Prostate gland (tissue), 2 donors: ENCODE data around the gene SH2D1B.

Experiments used
- CTCF ChIP-seq, 4 experiments: fragments of 200-600 bp in 2 of 4; fragments of 450-650 bp in 2 of 4; sonication (generic) in 2 of 4; IDR thresholded peaks; 1 replicate in 3 of 4; 2 replicates in 1 of 4; pipeline ENCODE4 v1.5.1; 2016 to 2019; ENCODE audit warnings: antibody characterized with exemption in 4 of 4, mild to moderate bottlenecking in 2 of 4, moderate library complexity in 2 of 4
- POLR2A ChIP-seq: fragments of 450-650 bp; IDR thresholded peaks from one replicate; pipeline ENCODE4 v1.6.1; 2016; ENCODE audit warnings: antibody characterized with exemption, mild to moderate bottlenecking
- POLR2AphosphoS5 ChIP-seq: sonication (generic); formaldehyde crosslinking; IDR thresholded peaks from one replicate; pipeline ENCODE4 v1.6.1; 2017; ENCODE audit warnings: antibody characterized with exemption

DNA sequence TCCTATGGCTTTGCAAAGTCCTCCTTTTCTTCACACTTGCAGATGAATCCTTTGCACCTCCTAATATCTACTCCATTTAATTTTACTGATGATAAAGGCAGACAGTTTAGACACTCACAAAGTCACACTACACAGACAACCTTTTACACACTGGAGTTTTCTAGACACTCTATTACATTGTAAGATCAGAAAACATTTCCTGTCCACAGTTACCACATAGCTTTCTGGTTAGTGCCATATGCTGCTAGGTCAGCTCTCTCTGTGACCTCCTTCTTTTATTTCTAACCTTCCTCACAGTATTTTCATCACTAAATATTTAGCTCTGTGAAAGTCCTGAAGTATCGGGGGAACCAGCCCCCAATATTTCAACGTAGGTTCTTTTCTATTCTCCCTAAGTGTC is 5.1 kb downstream of the SH2D1B start:
- no peak for TF ChIP-seq CTCF (IDR thresholded peaks at IDR 0.05)
- no peak for TF ChIP-seq POLR2A
- no peak for TF ChIP-seq POLR2AphosphoS5
